ENCODE measurements around the gene CAPN2. TPM values are rescaled to one million over a fixed set of nuclear protein-coding genes. Genes with fewer than 3 reads are reported as not detected.
"Not testable (repeated sequence)": the region's sequence is repeated elsewhere in the genome, so short reads cannot be mapped to it uniquely, and the experiment has no call there.

The CAPN2 gene
- total RNA-seq, 1 donor from 2014 or later = 62.6 TPM

GRCh38 chr1:223811634-223812101 is 99.3 kb downstream of the CAPN2 start:
- H3K9me3 Mint-ChIP-seq = no peaks in the 10 kb centered on the region
- TF ChIP-seq CTCF (IDR thresholded peaks at IDR 0.05) = no peak
- H3K4me3 Mint-ChIP-seq = no peak overlapping the region
- DNase-seq (no peak), ATAC-seq (ENCODE audit: low read depth) (peak; percentile 42)
- intact Hi-C loops (cut with micrococcal nuclease) = loop anchor here (1.0 to 5.0 kb wide), 5 partner anchors 33 to 522 kb away; partner anchors contain the start of genes FBXO28 and TP53BP2
- POLR2A ChIA-PET = interaction anchor here (0.8 to 0.9 kb wide), 2 partner anchors 33 to 35 kb away, joined by 3 to 4 read pairs; no protein-coding TSS in a partner anchor
- H3K27me3 Mint-ChIP-seq = no peaks in the 10 kb centered on the region
- peaks cover 13% of the 10 kb centered on the region for H3K4me1 Mint-ChIP-seq
- H3K27ac Mint-ChIP-seq = no peak overlapping the region
- CTCF ChIA-PET = interaction anchor here (0.6 to 3.4 kb wide), 12 partner anchors 8 to 521 kb away, joined by 3 to 14 read pairs (median 4); no protein-coding TSS in a partner anchor
- H3K36me3 Mint-ChIP-seq (ENCODE audit: low read depth) = peaks cover 62% of the 10 kb centered on the region

GRCh38 chr1:223813645-223814044 is 101.3 kb downstream of the CAPN2 start:
- no peak overlapping the region for H3K4me3 Mint-ChIP-seq
- CTCF ChIA-PET = interaction anchor here (0.9 kb wide), 1 partner anchor 31 kb away, joined by 3 read pairs; no protein-coding TSS in a partner anchor
- no peak overlapping the region for H3K27ac Mint-ChIP-seq

GRCh38 chr1:223815020-223815853 is 102.9 kb downstream of the CAPN2 start:
- Mint-ChIP-seq H3K4me1 (peaks cover 13% of the 10 kb centered on the region), H3K36me3 (ENCODE audit: low read depth) (peaks cover 60% of the 10 kb centered on the region), H3K9me3 (no peaks in the 10 kb centered on the region), H3K27ac (no peak overlapping the region), H3K27me3 (no peaks in the 10 kb centered on the region), H3K4me3 (no peak overlapping the region)
- TF ChIP-seq CTCF (IDR thresholded peaks at IDR 0.05) = no peak
- intact Hi-C loops (cut with micrococcal nuclease) = no loop called here
- ChIA-PET POLR2A (interaction anchor here (1.7 kb wide), 1 partner anchor 30 kb away, joined by 3 read pairs; no protein-coding TSS in a partner anchor), CTCF (no interaction called here)
- no peak for DNase-seq
- ATAC-seq (ENCODE audit: low read depth) = no peak

More at GRCh38 chr1:223813645-223814044, 101.3 kb downstream of the CAPN2 start:
- POLR2A ChIA-PET = interaction anchor here (1.7 kb wide), 1 partner anchor 32 kb away, joined by 3 read pairs; no protein-coding TSS in a partner anchor
- Mint-ChIP-seq H3K27me3 (no peaks in the 10 kb centered on the region), H3K9me3 (no peaks in the 10 kb centered on the region), H3K36me3 (ENCODE audit: low read depth) (peaks cover 55% of the 10 kb centered on the region), H3K4me1 (peaks cover 13% of the 10 kb centered on the region)
- DNase-seq (no peak), ATAC-seq (ENCODE audit: low read depth) (no peak)
- intact Hi-C loops (cut with micrococcal nuclease) = loop anchor here (5.0 kb wide), 2 partner anchors 94 to 299 kb away; partner anchors contain the start of gene FBXO28
- no peak for TF ChIP-seq CTCF (IDR thresholded peaks at IDR 0.05)

GRCh38 chr1:223815865-223816264 is 103.5 kb downstream of the CAPN2 start:
- no peak for ATAC-seq (ENCODE audit: low read depth)
- CTCF ChIA-PET = no interaction called here

GRCh38 chr1:223817265-223817664 is 104.9 kb downstream of the CAPN2 start:
- intact Hi-C loops (cut with micrococcal nuclease); H3K9me3 Mint-ChIP-seq; H3K27ac Mint-ChIP-seq; H3K4me3 Mint-ChIP-seq; CTCF ChIA-PET; DNase-seq; ATAC-seq (ENCODE audit: low read depth); POLR2A ChIA-PET; H3K27me3 Mint-ChIP-seq: not testable (repeated sequence)
- peaks cover 62% of the 10 kb centered on the region for H3K36me3 Mint-ChIP-seq (ENCODE audit: low read depth)
- peaks cover 13% of the 10 kb centered on the region for H3K4me1 Mint-ChIP-seq

More at GRCh38 chr1:223815865-223816264, 103.5 kb downstream of the CAPN2 start:
- intact Hi-C loops (cut with micrococcal nuclease) = no loop called here
- POLR2A ChIA-PET = interaction anchor here (1.0 kb wide), 1 partner anchor 22 kb away, joined by 5 read pairs; no protein-coding TSS in a partner anchor
- no peaks in the 10 kb centered on the region for H3K27me3 Mint-ChIP-seq
- peaks cover 13% of the 10 kb centered on the region for H3K4me1 Mint-ChIP-seq
- no peak overlapping the region for H3K27ac Mint-ChIP-seq
- TF ChIP-seq CTCF (IDR thresholded peaks at IDR 0.05) = no peak
- H3K9me3 Mint-ChIP-seq = no peaks in the 10 kb centered on the region
- no peak overlapping the region for H3K4me3 Mint-ChIP-seq
- no peak for DNase-seq
- H3K36me3 Mint-ChIP-seq (ENCODE audit: low read depth) = peaks cover 63% of the 10 kb centered on the region
